Measurements from ENCODE around the gene UROD. TPM values are rescaled to one million over a fixed set of nuclear protein-coding genes. Genes with fewer than 3 reads are reported as not detected.

The UROD gene
- total RNA-seq, 1 donor from 2014 or later: 60.4 TPM

DNA sequence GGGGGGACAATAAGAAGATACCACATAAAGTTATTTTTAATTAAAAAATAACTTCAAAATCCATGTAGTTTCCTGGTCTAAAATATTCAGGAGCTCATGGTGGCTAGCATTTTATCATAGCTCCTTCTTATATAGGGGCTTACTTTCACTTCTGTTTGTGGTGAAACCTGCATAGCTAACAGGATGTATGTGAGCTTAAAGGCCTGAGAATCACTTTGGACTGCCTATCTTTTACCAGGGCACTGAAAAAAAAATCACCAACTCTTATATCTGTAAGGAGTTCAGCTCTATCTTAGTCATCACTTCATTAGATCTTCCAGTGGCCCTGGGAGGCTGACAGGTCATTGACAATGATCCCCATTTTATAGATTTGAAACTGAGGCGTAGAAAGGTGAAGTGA is 21.3 kb downstream of the UROD start:
- no peak overlapping the region for H3K4me3 ChIP-seq
- intact Hi-C loops (cut with DNase I): no loop called here
- DNase-seq (no peak), ATAC-seq (no peak)
- no peak overlapping the region for H3K27ac ChIP-seq
- peaks cover 14% of the 10 kb centered on the region for H3K36me3 ChIP-seq
- no peaks in the 10 kb centered on the region for H3K4me1 ChIP-seq
- no peaks in the 10 kb centered on the region for H3K27me3 ChIP-seq (ENCODE audit: low read depth)
- TF ChIP-seq, protein P1, sequence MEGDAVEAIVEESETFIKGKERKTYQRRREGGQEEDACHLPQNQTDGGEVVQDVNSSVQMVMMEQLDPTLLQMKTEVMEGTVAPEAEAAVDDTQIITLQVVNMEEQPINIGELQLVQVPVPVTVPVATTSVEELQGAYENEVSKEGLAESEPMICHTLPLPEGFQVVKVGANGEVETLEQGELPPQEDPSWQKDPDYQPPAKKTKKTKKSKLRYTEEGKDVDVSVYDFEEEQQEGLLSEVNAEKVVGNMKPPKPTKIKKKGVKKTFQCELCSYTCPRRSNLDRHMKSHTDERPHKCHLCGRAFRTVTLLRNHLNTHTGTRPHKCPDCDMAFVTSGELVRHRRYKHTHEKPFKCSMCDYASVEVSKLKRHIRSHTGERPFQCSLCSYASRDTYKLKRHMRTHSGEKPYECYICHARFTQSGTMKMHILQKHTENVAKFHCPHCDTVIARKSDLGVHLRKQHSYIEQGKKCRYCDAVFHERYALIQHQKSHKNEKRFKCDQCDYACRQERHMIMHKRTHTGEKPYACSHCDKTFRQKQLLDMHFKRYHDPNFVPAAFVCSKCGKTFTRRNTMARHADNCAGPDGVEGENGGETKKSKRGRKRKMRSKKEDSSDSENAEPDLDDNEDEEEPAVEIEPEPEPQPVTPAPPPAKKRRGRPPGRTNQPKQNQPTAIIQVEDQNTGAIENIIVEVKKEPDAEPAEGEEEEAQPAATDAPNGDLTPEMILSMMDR (IDR thresholded peaks at IDR 0.05): no peak
- H3K9me3 ChIP-seq: no peaks in the 10 kb centered on the region

DNA sequence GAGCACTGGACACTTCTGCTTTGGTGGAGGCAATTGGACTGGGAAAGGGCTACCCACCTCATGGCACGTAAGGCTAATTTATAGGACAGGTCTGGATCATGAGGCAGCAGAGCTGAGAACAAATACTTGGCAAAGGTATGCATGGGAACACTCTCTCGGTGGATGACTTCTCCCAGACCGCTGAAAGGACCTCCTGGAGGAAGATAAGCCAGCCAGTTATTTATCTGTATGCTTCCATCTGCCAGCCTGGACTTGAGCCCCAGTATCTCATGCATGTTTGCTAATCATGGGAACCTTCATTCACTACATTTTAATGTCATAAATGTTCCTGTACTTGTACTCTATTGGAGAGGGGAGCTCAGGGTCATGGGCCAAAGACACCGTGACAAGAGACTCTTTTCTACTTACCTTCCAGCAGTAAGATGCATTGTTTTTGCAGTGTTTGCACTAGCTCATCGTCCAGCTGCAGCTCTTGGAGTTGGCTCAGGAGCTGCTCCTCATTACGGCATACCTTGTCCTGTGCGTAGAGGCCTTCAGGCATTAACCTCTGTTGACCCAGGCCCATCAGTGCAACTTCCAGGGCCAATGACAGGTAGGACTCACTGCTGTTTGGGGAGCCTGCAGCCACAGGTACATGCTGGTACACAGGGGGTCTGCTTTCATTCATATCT is 23.7 kb downstream of the UROD start:
- H3K27ac ChIP-seq: no peak overlapping the region
- no peak for DNase-seq
- no peaks in the 10 kb centered on the region for H3K4me1 ChIP-seq
- TF ChIP-seq, protein P1 (IDR thresholded peaks at IDR 0.05): no peak
- intact Hi-C loops (cut with DNase I): no loop called here
- ATAC-seq: no peak
- no peaks in the 10 kb centered on the region for H3K9me3 ChIP-seq
- no peaks in the 10 kb centered on the region for H3K27me3 ChIP-seq (ENCODE audit: low read depth)
- H3K4me3 ChIP-seq: no peak overlapping the region
- H3K36me3 ChIP-seq: peaks cover 8% of the 10 kb centered on the region

DNA sequence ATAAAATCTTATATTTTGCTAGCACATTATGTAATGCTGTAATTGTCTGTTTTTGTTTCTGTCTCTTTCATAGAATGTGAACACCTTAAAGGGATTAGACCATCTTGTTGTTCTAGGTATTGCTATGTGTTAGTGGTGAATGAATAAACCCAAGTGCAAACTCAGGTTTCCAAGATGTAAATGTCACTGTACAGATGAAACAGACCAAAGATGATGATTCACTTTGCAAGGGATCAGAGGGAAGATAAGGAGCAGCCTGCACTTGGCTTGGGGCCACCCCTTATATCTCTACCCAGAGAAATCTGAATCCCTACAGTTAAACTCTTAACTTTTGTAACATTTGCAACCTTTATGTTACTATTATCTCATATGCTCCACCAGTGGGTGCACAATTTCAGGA is 25.4 kb downstream of the UROD start:
- ATAC-seq (no peak), DNase-seq (no peak)
- TF ChIP-seq, protein P1 (IDR thresholded peaks at IDR 0.05): no peak
- Histone ChIP-seq H3K4me1 (no peaks in the 10 kb centered on the region), H3K4me3 (no peak overlapping the region), H3K27me3 (ENCODE audit: low read depth) (no peaks in the 10 kb centered on the region), H3K27ac (no peak overlapping the region), H3K36me3 (peaks cover 8% of the 10 kb centered on the region), H3K9me3 (no peaks in the 10 kb centered on the region)
- intact Hi-C loops (cut with DNase I): no loop called here

DNA sequence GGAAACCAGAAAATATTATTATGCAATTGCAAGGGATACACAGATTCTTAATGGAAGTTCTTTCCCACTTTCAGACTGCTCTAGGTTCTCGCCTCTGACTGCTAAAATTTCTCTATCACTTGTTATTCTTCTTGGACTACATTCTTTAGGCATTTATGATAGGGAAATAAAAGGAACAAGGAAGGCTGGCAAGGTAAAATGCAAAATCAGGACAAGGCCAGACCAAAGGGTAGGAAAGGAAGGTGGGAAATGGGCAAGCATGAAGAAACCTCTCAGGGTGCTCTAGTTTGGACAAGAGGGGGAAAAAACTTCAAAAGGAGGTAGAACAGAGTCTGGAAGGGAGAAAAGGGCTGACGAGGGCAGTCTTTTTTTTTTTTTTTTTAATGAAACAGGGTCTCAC is 26.2 kb downstream of the UROD start:
- ATAC-seq: no peak

DNA sequence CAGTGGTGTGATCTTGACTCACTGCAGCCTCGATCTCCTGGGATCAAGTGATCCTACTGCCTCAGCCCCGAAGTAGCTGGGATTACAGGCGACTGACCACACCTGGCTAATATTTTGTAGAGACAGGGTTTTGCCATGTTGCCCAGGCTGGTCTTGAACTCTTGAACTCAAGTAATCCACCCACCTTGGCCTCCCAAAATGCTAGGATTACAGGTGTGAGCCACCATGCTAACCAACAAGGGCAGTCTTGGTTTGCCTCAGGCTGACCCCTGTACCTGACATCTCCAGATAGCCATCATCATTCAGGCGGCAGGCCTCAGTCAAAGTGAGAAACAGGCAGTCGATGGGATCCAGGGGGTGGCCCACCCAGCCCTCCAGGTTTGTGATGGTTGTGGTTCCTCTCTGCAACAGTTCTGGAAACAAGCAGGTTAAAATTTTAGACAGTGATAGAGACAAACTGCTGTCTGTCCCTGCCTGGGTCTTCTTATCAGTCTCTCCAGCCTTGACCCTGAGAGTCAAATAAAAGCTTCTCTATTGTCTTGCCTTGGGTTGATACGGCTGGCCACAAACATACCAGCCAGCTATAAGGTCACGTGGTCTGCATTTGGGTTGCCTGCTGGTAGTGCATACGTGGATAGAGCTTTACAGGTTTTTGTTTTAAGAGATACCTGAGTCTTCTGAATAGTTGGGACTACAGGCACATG is 26.8 kb downstream of the UROD start:
- Histone ChIP-seq H3K9me3 (no peaks in the 10 kb centered on the region), H3K36me3 (peaks cover 8% of the 10 kb centered on the region), H3K27ac (no peak overlapping the region), H3K27me3 (ENCODE audit: low read depth) (no peaks in the 10 kb centered on the region), H3K4me1 (no peaks in the 10 kb centered on the region), H3K4me3 (no peak overlapping the region)
- DNase-seq (no peak), ATAC-seq (no peak)
- intact Hi-C loops (cut with DNase I): no loop called here
- TF ChIP-seq, protein P1 (IDR thresholded peaks at IDR 0.05): no peak

More for the DNA sequence above, 26.2 kb downstream of the UROD start:
- Histone ChIP-seq H3K27ac (no peak overlapping the region), H3K4me3 (no peak overlapping the region), H3K27me3 (ENCODE audit: low read depth) (no peaks in the 10 kb centered on the region), H3K36me3 (peaks cover 8% of the 10 kb centered on the region), H3K4me1 (no peaks in the 10 kb centered on the region), H3K9me3 (no peaks in the 10 kb centered on the region)
- TF ChIP-seq, protein P1 (IDR thresholded peaks at IDR 0.05): no peak
- no peak for DNase-seq
- intact Hi-C loops (cut with DNase I): no loop called here
